Activated T-cell treated with anti-CD3 and anti-CD28 coated beads, Interleukin-2, amount 50 U/mL, for 4 hours (primary cell): ENCODE measurements around the gene TLR4. TPM values are rescaled to one million over a fixed set of nuclear protein-coding genes. Genes with fewer than 3 reads are reported as not detected.

ENCODE experiments used
- ATAC-seq, 2 donors: fragments of 200-7000 bp; cut with Tn5 transposase; one replicate each; pipeline ENCODE4 v1.10.0; 2021
- DNase-seq: peaks from one replicate; pipeline ENCODE4 v3.0.0-alpha.2; 2020
- H3K27me3 Mint-ChIP-seq: one replicate; pipeline ENCODE4 v1.8.0; 2021; ENCODE audit warnings: low read depth, mixed read lengths
- H3K36me3 Mint-ChIP-seq: one replicate; pipeline ENCODE4 v1.8.0; 2022; ENCODE audit warnings: mixed read lengths; ENCODE audit not compliant: insufficient read depth
- H3K4me1 Mint-ChIP-seq: one replicate; pipeline ENCODE4 v1.8.0; 2021; ENCODE audit warnings: low read depth, mixed read lengths
- H3K4me3 Mint-ChIP-seq: one replicate; pipeline ENCODE4 v1.8.0; 2021; ENCODE audit warnings: mild to moderate bottlenecking, moderate library complexity, mixed read lengths
- H3K9me3 Mint-ChIP-seq: one replicate; pipeline ENCODE4 v1.8.0; 2021; ENCODE audit warnings: mixed read lengths
- total RNA-seq, 3 donors: library from RNA; stranded (reverse); gene quantifications; one replicate each; pipeline ENCODE4 v1.2.1, GENCODE V29; 2021

Gene TLR4
- total RNA-seq, 3 donors from 2014 or later, result 0.05 to 0.08 TPM; not detected in 1

DNA sequence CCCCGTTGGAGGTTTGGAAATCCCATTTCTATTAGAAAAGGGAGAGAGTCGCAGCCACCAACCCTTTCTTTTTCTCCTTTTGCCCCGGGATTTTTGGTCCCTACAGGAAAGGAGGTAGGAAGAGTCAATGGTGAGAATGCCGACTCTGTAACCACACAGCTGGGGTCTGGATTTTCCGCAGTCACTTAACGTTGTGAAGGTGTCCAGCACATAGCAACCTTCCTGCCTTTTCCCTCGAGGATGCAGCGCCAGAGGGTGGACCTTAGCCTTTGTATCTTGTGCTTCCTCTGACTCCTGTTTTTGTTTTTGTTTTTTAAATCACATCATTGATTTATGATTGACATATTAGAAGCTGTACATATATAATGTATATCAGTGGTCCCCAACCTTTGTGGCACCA, 41.4 kb downstream of the TLR4 start:
- Mint-ChIP-seq H3K36me3 (no peaks in the 10 kb centered on the region), H3K27me3 (peaks cover 36% of the 10 kb centered on the region), H3K9me3 (no peaks in the 10 kb centered on the region), H3K4me1 (peaks cover 3% of the 10 kb centered on the region), H3K4me3 (no peak overlapping the region)
- ATAC-seq (no peak), DNase-seq (no peak)

GRCh38 chr9:117746263-117746662, 42.1 kb downstream of the TLR4 start:
- no peak for ATAC-seq
- Mint-ChIP-seq H3K9me3 (no peaks in the 10 kb centered on the region), H3K36me3 (no peaks in the 10 kb centered on the region), H3K4me1 (peaks cover 3% of the 10 kb centered on the region), H3K4me3 (no peak overlapping the region), H3K27me3 (peaks cover 36% of the 10 kb centered on the region)
- no peak for DNase-seq

- Mint-ChIP-seq H3K36me3 (no peaks in the 10 kb centered on the region), H3K4me3 (no peak overlapping the region), H3K9me3 (no peaks in the 10 kb centered on the region), H3K27me3 (peaks cover 34% of the 10 kb centered on the region), H3K4me1 (peaks cover 3% of the 10 kb centered on the region)
- DNase-seq (no peak), ATAC-seq (no peak)
These were observed 43.3 kb downstream of the TLR4 start for GRCh38 chr9:117747386-117747970.

DNA sequence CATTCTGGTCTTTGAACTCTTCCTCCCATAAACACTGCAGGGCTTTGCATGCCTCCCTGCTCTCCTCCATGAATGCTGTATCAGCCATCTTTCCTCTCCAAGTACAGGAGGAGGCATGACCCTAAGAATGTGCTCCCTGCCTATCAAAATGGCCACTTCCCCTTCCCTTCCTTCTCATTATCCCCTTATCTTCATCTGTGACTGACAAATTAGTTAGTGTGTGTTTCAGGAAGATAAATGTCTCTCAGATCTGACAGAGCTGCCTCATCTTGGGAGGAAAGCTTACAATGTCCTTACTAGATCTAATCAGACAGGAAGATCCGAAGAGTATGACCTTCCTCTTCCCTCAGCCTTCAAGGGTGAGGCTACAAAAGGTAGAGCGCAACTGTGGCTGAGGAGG, 46.2 kb downstream of the TLR4 start:
- H3K36me3 Mint-ChIP-seq, result no peaks in the 10 kb centered on the region
- H3K4me3 Mint-ChIP-seq, result no peak overlapping the region
- DNase-seq (no peak), ATAC-seq (no peak)
- H3K4me1 Mint-ChIP-seq, result no peaks in the 10 kb centered on the region
- H3K27me3 Mint-ChIP-seq, result peaks cover 19% of the 10 kb centered on the region
- H3K9me3 Mint-ChIP-seq, result no peaks in the 10 kb centered on the region

DNA sequence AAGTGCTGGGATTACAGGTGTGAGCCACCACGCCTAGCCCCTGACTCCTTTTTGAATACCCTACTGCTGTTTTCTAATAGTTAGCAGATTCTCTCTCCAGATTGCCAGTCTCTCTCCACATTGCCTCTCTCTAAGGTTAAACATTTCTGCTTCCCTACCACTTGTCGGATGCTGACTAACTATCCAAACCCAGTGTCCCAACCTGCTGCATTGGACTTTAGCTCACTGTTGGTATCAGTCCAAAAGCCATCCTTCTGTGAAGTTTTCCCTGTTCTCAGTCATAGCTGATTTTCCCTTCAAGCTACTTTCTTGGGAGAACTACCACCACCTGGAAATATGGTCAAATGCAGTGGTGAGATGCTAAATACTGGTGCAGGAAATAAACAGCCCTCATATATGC, 48.7 kb downstream of the TLR4 start:
- ATAC-seq, result no peak
- DNase-seq, result no peak
- H3K4me3 Mint-ChIP-seq, result no peak overlapping the region
- H3K27me3 Mint-ChIP-seq, result peaks cover 6% of the 10 kb centered on the region
- H3K36me3 Mint-ChIP-seq, result no peaks in the 10 kb centered on the region
- H3K9me3 Mint-ChIP-seq, result no peaks in the 10 kb centered on the region
- no peaks in the 10 kb centered on the region for H3K4me1 Mint-ChIP-seq

GRCh38 chr9:117757561-117758190, 53.5 kb downstream of the TLR4 start:
- no peaks in the 10 kb centered on the region for H3K36me3 Mint-ChIP-seq
- no peak overlapping the region for H3K4me3 Mint-ChIP-seq
- no peaks in the 10 kb centered on the region for H3K9me3 Mint-ChIP-seq
- ATAC-seq, result no peak
- H3K4me1 Mint-ChIP-seq, result no peaks in the 10 kb centered on the region
- no peak for DNase-seq
- H3K27me3 Mint-ChIP-seq, result peaks cover 2% of the 10 kb centered on the region

DNA sequence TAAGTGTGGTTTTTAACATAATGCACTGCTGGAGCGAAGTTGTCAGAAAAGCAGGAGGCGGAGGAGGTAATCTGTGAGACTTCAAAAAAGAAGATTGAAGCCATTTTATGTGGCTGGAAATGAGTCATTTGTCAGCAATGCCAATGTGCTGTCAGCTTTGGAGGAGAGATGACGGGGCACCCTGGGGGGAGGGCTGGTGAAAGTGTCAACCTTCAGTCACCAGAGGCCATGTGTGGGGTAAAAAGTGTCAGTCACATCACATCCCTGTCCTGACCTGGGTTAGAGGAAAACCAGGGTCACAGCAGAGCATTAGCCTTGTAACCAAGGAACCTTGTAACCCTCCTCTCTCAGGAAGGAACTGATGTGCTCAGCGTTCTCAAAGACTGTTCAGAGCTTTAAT, 59.1 kb downstream of the TLR4 start:
- DNase-seq (no peak), ATAC-seq (no peak)
- no peaks in the 10 kb centered on the region for H3K36me3 Mint-ChIP-seq
- no peaks in the 10 kb centered on the region for H3K9me3 Mint-ChIP-seq
- peaks cover 6% of the 10 kb centered on the region for H3K27me3 Mint-ChIP-seq
- no peak overlapping the region for H3K4me3 Mint-ChIP-seq
- H3K4me1 Mint-ChIP-seq, result no peaks in the 10 kb centered on the region

DNA sequence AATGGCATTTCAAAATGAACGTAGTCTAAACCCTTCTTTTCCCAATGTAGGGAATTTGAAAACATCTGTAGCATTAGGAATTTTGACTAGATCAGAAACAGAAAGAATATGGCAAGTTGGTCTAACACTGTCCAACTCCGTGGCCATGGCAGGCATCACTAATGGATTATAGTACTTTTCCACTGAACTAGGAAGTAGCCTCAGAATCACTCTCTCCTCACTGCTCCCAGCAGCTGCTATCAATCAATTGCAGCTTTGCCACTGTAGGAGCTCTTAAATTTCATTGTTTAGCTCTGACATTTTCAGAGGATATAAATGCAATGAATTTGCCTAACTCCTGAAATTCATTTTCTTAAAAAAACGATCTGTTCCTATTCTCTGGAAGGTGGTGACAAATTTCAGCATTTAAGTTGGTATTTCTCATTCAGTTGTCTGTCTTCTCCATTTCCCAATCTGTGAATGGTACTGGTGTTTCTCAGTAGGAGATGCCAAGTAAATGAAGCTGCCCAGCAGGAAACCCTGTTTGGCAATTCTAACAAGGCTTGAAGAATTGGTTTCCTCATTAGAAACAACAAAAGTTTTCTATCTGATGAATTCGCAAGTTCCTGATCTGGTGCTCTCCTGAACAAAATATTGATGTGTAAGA, 64.7 kb downstream of the TLR4 start:
- DNase-seq, result no peak
- Mint-ChIP-seq H3K4me1 (no peaks in the 10 kb centered on the region), H3K36me3 (no peaks in the 10 kb centered on the region), H3K27me3 (peaks cover 17% of the 10 kb centered on the region), H3K4me3 (no peak overlapping the region), H3K9me3 (no peaks in the 10 kb centered on the region)
- no peak for ATAC-seq

DNA sequence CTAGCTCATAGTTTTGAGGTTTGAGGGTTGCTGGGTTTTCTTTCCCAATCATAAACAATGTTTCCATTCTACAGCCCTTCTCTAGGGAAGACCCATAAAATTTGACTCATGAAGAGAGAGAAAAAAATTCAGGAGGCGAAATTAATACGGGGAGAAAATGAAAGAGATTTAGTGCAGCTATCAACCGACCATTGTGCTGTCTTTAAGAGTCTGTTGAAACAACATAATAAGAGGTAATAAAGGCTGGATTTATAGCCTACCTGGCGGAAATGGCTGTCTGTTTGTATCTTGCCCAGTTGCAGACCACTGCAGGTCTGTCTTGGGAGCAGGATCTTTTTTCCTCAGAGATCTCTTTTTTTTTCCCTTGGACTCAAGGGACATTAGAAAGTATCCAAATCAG, 66.9 kb downstream of the TLR4 start:
- Mint-ChIP-seq H3K36me3 (no peaks in the 10 kb centered on the region), H3K27me3 (peaks cover 23% of the 10 kb centered on the region), H3K9me3 (no peaks in the 10 kb centered on the region), H3K4me1 (no peaks in the 10 kb centered on the region), H3K4me3 (no peak overlapping the region)
- DNase-seq (no peak), ATAC-seq (no peak)

GRCh38 chr9:117772960-117773359, 68.8 kb downstream of the TLR4 start:
- DNase-seq (no peak), ATAC-seq (no peak)
- no peaks in the 10 kb centered on the region for H3K4me1 Mint-ChIP-seq
- H3K9me3 Mint-ChIP-seq, result no peaks in the 10 kb centered on the region
- H3K4me3 Mint-ChIP-seq, result no peak overlapping the region
- H3K36me3 Mint-ChIP-seq, result no peaks in the 10 kb centered on the region
- peaks cover 23% of the 10 kb centered on the region for H3K27me3 Mint-ChIP-seq
